PC-3 (cell line): ENCODE results near the gene TTC7B. TPM values are rescaled to one million over a fixed set of nuclear protein-coding genes. Genes with fewer than 3 reads are reported as not detected.

ENCODE experiments used
- ATAC-seq: fragments of 200-7000 bp; cut with Tn5 transposase; 2 replicates; pipeline ENCODE4 v1.9.1; 2020; ENCODE audit warnings: mild to moderate bottlenecking, moderate library complexity
- BruUV-seq: library from RNA; stranded (reverse); fragments of 400-500 nt; replicated peaks from 2 replicates; lab custom pipeline; 2021; lab: Mats Ljungman, UMichigan
- CTCF ChIA-PET: fragments of 300-600 bp; sonication (Branson Sonifier 250); formaldehyde crosslinking; loops from one replicate; lab custom pipeline; 2022; ENCODE audit warnings: antibody characterized with exemption; lab: Charles Lee
- POLR2A ChIA-PET: fragments of 300-600 bp; sonication (Branson Sonifier 250); formaldehyde crosslinking; loops from one replicate; lab custom pipeline; 2022; ENCODE audit warnings: antibody characterized with exemption; ENCODE audit not compliant: unreplicated experiment; lab: Charles Lee
- DNase-seq: peaks from one replicate; pipeline ENCODE4 v3.0.0-alpha.2; 2015
- H2AFZ ChIP-seq: fragments of 300-600 bp; sonication (generic); 2 replicates; pipeline ENCODE4 v1.6.0; 2016; ENCODE audit warnings: antibody characterized with exemption, low read length
- H3F3A ChIP-seq: fragments of 300-600 bp; sonication (generic); one replicate; pipeline ENCODE4 v1.6.0; 2017; ENCODE audit warnings: antibody characterized with exemption, low read length, control low read depth, mild to moderate bottlenecking; ENCODE audit not compliant: unreplicated experiment
- H3K27ac ChIP-seq: fragments of 300-600 bp; sonication (generic); 2 replicates; pipeline ENCODE4 v1.5.1; 2016; ENCODE audit warnings: mild to moderate bottlenecking, low read length
- H3K27me3 ChIP-seq: fragments of 300-600 bp; sonication (generic); 2 replicates; pipeline ENCODE4 v1.6.1; 2016; ENCODE audit warnings: low read length, mixed read lengths
- H3K36me3 ChIP-seq: fragments of 300-600 bp; sonication (generic); 2 replicates; pipeline ENCODE4 v1.6.1; 2016; ENCODE audit warnings: low read depth, mixed run types, low read length, mixed read lengths
- H3K4me1 ChIP-seq: fragments of 300-600 bp; sonication (generic); 2 replicates; pipeline ENCODE4 v1.5.1; 2016; ENCODE audit warnings: low read length; ENCODE audit not compliant: insufficient read depth
- H3K4me2 ChIP-seq: fragments of 300-600 bp; sonication (generic); 2 replicates; pipeline ENCODE4 v1.6.0; 2016; ENCODE audit warnings: low read length
- H3K4me3 ChIP-seq: fragments of 300-600 bp; sonication (generic); 2 replicates; pipeline ENCODE4 v1.5.1; 2016; ENCODE audit warnings: mild to moderate bottlenecking, low read length, mixed read lengths
- H3K79me2 ChIP-seq: fragments of 300-600 bp; sonication (generic); 2 replicates; pipeline ENCODE4 v1.6.1; 2017; ENCODE audit warnings: low read length, mixed read lengths
- H3K9ac ChIP-seq: fragments of 300-600 bp; sonication (generic); 2 replicates; pipeline ENCODE4 v1.6.0; 2016; ENCODE audit warnings: mild to moderate bottlenecking, low read length
- H3K9me2 ChIP-seq: fragments of 300-600 bp; sonication (generic); replicated peaks from 2 replicates; pipeline ENCODE4 v1.6.1; 2016; ENCODE audit warnings: mixed run types, low read length, mixed read lengths
- H3K9me3 ChIP-seq: fragments of 300-600 bp; sonication (generic); 2 replicates; pipeline ENCODE4 v1.6.1; 2016; ENCODE audit warnings: low read length, mixed read lengths
- H4K20me1 ChIP-seq: fragments of 300-600 bp; sonication (generic); 2 replicates; pipeline ENCODE4 v1.6.1; 2016; ENCODE audit warnings: low read length, mixed read lengths
- CTCF ChIP-seq: fragments of 300-600 bp; sonication (generic); conservative IDR thresholded peaks from 2 replicates; pipeline ENCODE4 v1.5.1; 2017; ENCODE audit warnings: antibody characterized with exemption, low read depth, mild to moderate bottlenecking, low read length
- EZH2 ChIP-seq: fragments of 300-600 bp; sonication (generic); IDR thresholded peaks from one replicate; pipeline ENCODE4 v1.6.1; 2017; ENCODE audit warnings: antibody characterized with exemption, mild to moderate bottlenecking, low read length; ENCODE audit not compliant: unreplicated experiment
- EZH2phosphoT487 ChIP-seq: fragments of 300-600 bp; sonication (generic); IDR thresholded peaks from 2 replicates; pipeline ENCODE4 v1.6.1; 2018; ENCODE audit warnings: mild to moderate bottlenecking, antibody characterized with exemption, low read length, borderline replicate concordance
- intact Hi-C: fragments of 100-400 bp; cut with micrococcal nuclease; formaldehyde crosslinking; loops from 2 replicates; pipeline ENCODE4 v1.9.0; 2023
- total RNA-seq: library from RNA; depleted of rRNA; stranded (reverse); fragments of >200 nt; gene quantifications from 2 replicates; pipeline ENCODE4 v1.2.3, GENCODE V29; 2014

Gene TTC7B
- total RNA-seq, 1 experiment from 2014 or later: 45.6 TPM

- DNase-seq (no peak), ATAC-seq (no peak)
- Histone ChIP-seq H3K4me1 (no peaks in the 10 kb centered on the region), H3K36me3 (no peaks in the 10 kb centered on the region), H3K27ac (no peak overlapping the region), H3K4me3 (no peak overlapping the region), H3K9ac (no peak overlapping the region), H4K20me1 (no peaks in the 10 kb centered on the region), H3K9me3 (no peaks in the 10 kb centered on the region), H3K9me2 (no peaks in the 10 kb centered on the region), H3K79me2 (no peaks in the 10 kb centered on the region), H3F3A (no peaks in the 10 kb centered on the region), H3K27me3 (no peaks in the 10 kb centered on the region), H3K4me2 (no peak overlapping the region), H2AFZ (no peak overlapping the region)
- ChIA-PET POLR2A (no interaction called here), CTCF (no interaction called here)
- intact Hi-C loops: no loop called here
- no TSS peak for BruUV-seq
- no peak for TF ChIP-seq CTCF
- no peak for TF ChIP-seq EZH2phosphoT487
- TF ChIP-seq EZH2: no peak
Observed at GRCh38 chr14:90587252-90587910, 228.8 kb downstream of the TTC7B start.

GRCh38 chr14:90585106-90585505 lies 231.1 kb downstream of the TTC7B start:
- CTCF ChIA-PET: no interaction called here
- intact Hi-C loops: no loop called here
- H3K4me1 ChIP-seq: no peaks in the 10 kb centered on the region

More at GRCh38 chr14:90585106-90585505, 231.1 kb downstream of the TTC7B start:
- Histone ChIP-seq H3F3A (no peaks in the 10 kb centered on the region), H3K9me2 (no peaks in the 10 kb centered on the region), H3K27me3 (no peaks in the 10 kb centered on the region), H3K79me2 (no peaks in the 10 kb centered on the region), H3K9ac (no peak overlapping the region), H3K4me3 (no peak overlapping the region), H3K36me3 (no peaks in the 10 kb centered on the region), H2AFZ (no peak overlapping the region), H3K9me3 (no peaks in the 10 kb centered on the region), H3K4me2 (no peak overlapping the region), H3K27ac (no peak overlapping the region), H4K20me1 (no peaks in the 10 kb centered on the region)
- POLR2A ChIA-PET: no interaction called here
- TF ChIP-seq EZH2 (no peak), CTCF (no peak), EZH2phosphoT487 (no peak)
- ATAC-seq (no peak), DNase-seq (no peak)
- no TSS peak for BruUV-seq
